PC-9 (cell line): ENCODE data around the gene TFE3. TPM values are rescaled to one million over a fixed set of nuclear protein-coding genes. Genes with fewer than 3 reads are reported as not detected.

Experiments
- Bru-seq: library from RNA; stranded (reverse); fragments of 400-500 nt; gene quantifications from one replicate; lab custom pipeline; 2021; lab: Mats Ljungman, UMichigan
- BruChase-seq, 2 experiments: library from RNA; stranded (reverse); fragments of 400-500 nt; gene quantifications; one replicate each; lab custom pipeline; 2021; lab: Mats Ljungman, UMichigan
- BruUV-seq: library from RNA; stranded (reverse); fragments of 400-500 nt; replicated peaks from 2 replicates; lab custom pipeline; 2021; lab: Mats Ljungman, UMichigan
- CTCF ChIA-PET: fragments of 300-600 bp; sonication (Branson Sonifier 250); formaldehyde crosslinking; loops from one replicate; lab custom pipeline; 2022; ENCODE audit warnings: antibody characterized with exemption; lab: Charles Lee
- POLR2A ChIA-PET: fragments of 300-600 bp; sonication (Branson Sonifier 250); formaldehyde crosslinking; loops from one replicate; lab custom pipeline; 2022; ENCODE audit warnings: antibody characterized with exemption; ENCODE audit not compliant: unreplicated experiment; lab: Charles Lee
- DNase-seq, 2 experiments: peaks; one replicate each; pipeline versions ENCODE4 v3.0.0 to v3.0.0-alpha.2; 2015 to 2022; ENCODE audit warnings: mixed read lengths in 1 of 2
- H2AFZ ChIP-seq: fragments of 200-600 bp; sonication (generic); 2 replicates; pipeline ENCODE4 v1.8.1; 2017; ENCODE audit warnings: antibody characterized with exemption
- H3F3A ChIP-seq: fragments of 200-600 bp; sonication (generic); 2 replicates; pipeline ENCODE4 v1.8.1; 2017; ENCODE audit warnings: antibody characterized with exemption, mild to moderate bottlenecking, low read depth; ENCODE audit not compliant: insufficient read depth
- H3K27ac ChIP-seq: fragments of 200-600 bp; sonication (generic); 2 replicates; pipeline ENCODE4 v1.6.1; 2016; ENCODE audit warnings: mixed run types
- H3K27me3 ChIP-seq: fragments of 200-600 bp; sonication (generic); 2 replicates; pipeline ENCODE4 v1.6.1; 2016; ENCODE audit warnings: low read depth, mixed run types; ENCODE audit not compliant: insufficient read depth
- H3K36me3 ChIP-seq: fragments of 200-600 bp; sonication (generic); 2 replicates; pipeline ENCODE4 v1.6.1; 2016; ENCODE audit warnings: low read depth, mixed run types
- H3K4me1 ChIP-seq: fragments of 200-600 bp; sonication (generic); replicated peaks from 2 replicates; pipeline ENCODE4 v1.6.1; 2016; ENCODE audit warnings: mixed run types; ENCODE audit not compliant: insufficient read depth
- H3K4me2 ChIP-seq: fragments of 200-600 bp; sonication (generic); 2 replicates; pipeline ENCODE4 v1.6.1; 2017; ENCODE audit warnings: mixed run types
- H3K4me3 ChIP-seq: fragments of 200-600 bp; sonication (generic); 2 replicates; pipeline ENCODE4 v1.6.1; 2016; ENCODE audit warnings: mixed run types
- H3K79me2 ChIP-seq: fragments of 200-600 bp; sonication (generic); 2 replicates; pipeline ENCODE4 v1.6.1; 2017; ENCODE audit warnings: low read depth, mixed run types
- H3K9me2 ChIP-seq: fragments of 200-600 bp; sonication (generic); 2 replicates; pipeline ENCODE4 v1.8.1; 2017; ENCODE audit warnings: mild to moderate bottlenecking; ENCODE audit not compliant: insufficient read depth
- H3K9me3 ChIP-seq: fragments of 200-600 bp; sonication (generic); 2 replicates; pipeline ENCODE4 v1.8.1; 2016; ENCODE audit warnings: low read depth; ENCODE audit not compliant: insufficient read depth
- H4K20me1 ChIP-seq: fragments of 200-600 bp; sonication (generic); 2 replicates; pipeline ENCODE4 v1.8.1; 2017; ENCODE audit not compliant: insufficient read depth
- EZH2 ChIP-seq: fragments of 200-600 bp; sonication (generic); IDR thresholded peaks from 2 replicates; pipeline ENCODE4 v1.8.0; 2017; ENCODE audit warnings: antibody characterized with exemption, low read depth
- intact Hi-C: fragments of 100-400 bp; cut with micrococcal nuclease; formaldehyde crosslinking; loops from one replicate; pipeline ENCODE4 v1.10.0; 2022; ENCODE audit not compliant: unreplicated experiment
- long read RNA-seq: library from polyadenylated mRNA; stranded (forward); transcript quantifications from one replicate; pipeline ENCODE4 v2.0.0, GENCODE V29; 2022
- total RNA-seq: library from RNA; stranded (reverse); gene quantifications from 2 replicates; pipeline ENCODE4 v1.2.3, GENCODE V29; 2021
- TF ChIP-seq, protein P1 (sequence below): fragments of 200-600 bp; sonication (generic); conservative IDR thresholded peaks from 2 replicates; pipeline ENCODE4 v1.6.1; 2017; ENCODE audit warnings: mixed run types, antibody characterized with exemption, mild to moderate bottlenecking, moderate library complexity

Gene TFE3, protein sequence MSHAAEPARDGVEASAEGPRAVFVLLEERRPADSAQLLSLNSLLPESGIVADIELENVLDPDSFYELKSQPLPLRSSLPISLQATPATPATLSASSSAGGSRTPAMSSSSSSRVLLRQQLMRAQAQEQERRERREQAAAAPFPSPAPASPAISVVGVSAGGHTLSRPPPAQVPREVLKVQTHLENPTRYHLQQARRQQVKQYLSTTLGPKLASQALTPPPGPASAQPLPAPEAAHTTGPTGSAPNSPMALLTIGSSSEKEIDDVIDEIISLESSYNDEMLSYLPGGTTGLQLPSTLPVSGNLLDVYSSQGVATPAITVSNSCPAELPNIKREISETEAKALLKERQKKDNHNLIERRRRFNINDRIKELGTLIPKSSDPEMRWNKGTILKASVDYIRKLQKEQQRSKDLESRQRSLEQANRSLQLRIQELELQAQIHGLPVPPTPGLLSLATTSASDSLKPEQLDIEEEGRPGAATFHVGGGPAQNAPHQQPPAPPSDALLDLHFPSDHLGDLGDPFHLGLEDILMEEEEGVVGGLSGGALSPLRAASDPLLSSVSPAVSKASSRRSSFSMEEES
- total RNA-seq = 27.2 and 33.7 TPM in 2 replicates
- Bru-seq, nascent RNA = percentile 66 among the genes with signal in this experiment
- percentile 76 among the genes with signal in this experiment for BruChase-seq, experiment 1, labeled RNA remaining after a 2-hour chase
- percentile 87 among the genes with signal in this experiment for BruChase-seq, experiment 2, labeled RNA remaining after a 6-hour chase
- long read RNA-seq, transcript TFE3-201 (10 exons, 3,415 nt) = major isoform, 8 of 41 reads
- long read RNA-seq, partial matches to known transcripts = 9 of 41 reads
- long read RNA-seq, other reads (novel, unspliced or antisense) = 19 of 41 reads

DNA sequence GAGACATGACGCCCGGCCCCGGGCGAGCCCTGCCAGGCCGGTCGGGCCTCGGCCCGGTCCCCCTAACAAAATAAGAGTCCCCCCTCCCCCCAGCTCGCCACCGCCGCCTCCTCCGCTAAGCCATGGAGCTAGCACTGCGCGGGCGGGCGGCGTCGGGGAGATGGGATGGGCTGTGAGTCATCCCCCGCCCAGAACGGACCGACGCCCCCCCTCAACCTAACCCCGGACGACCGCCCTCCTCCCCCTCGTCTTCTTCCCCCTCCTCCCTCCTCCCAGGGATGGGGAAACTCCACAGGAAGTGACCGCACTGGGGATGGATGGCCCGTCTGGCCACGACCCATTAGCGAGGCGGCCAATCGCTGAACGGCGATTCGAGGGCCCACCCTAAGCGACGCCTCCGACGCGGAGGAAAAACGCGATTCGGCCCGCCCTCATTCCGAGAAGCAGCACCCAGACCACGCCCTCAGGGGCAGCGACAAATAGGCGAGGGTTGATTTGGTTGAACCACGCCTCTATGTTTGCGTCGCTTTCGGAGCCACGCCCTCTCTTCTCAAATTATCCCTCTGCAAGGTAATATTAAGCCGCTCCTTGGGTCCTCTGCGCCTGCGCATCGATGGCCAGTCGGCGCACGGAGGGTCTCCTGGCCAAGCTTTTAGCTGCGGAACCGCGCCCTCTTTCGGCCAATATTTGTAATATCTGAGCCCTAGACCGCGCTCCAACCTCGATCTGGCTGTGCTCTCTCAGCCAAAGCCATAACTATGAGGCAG, at the start of gene TFE3:
Gene TFE3 (minus strand): TSS at position 138 of the 767 bp plus-strand sequence. CDS start 131 bp downstream, at position 7.
- CTCF ChIA-PET = interaction anchor here (0.6 kb wide), 1 partner anchor 367 kb away, joined by 13 read pairs; no protein-coding TSS in a partner anchor
- POLR2A ChIA-PET = interaction anchor here (0.6 to 0.7 kb wide), 3 partner anchors 41 to 85 kb away, joined by 3 to 25 read pairs (median 3); partner anchors contain the start of gene GRIPAP1
- Histone ChIP-seq H3K9me2 (no peaks in the 10 kb centered on the region), H4K20me1 (no peaks in the 10 kb centered on the region), H3K79me2 (peaks cover 26% of the 10 kb centered on the region), H3K36me3 (no peaks in the 10 kb centered on the region), H3K4me2 (peak within 1 kb of the TSS; percentile 69), H2AFZ (no peak within 1 kb of the TSS; the same call in 1 of the 2 replicates), H3K4me1 (peaks cover 13% of the 10 kb centered on the region), H3F3A (no peaks in the 10 kb centered on the region), H3K27ac (peak within 1 kb of the TSS; percentile 75), H3K9me3 (no peaks in the 10 kb centered on the region), H3K4me3 (peak within 1 kb of the TSS; percentile 58), H3K27me3 (no peaks in the 10 kb centered on the region)
- DNase-seq = peak; percentile 90
- TF ChIP-seq, protein P1, sequence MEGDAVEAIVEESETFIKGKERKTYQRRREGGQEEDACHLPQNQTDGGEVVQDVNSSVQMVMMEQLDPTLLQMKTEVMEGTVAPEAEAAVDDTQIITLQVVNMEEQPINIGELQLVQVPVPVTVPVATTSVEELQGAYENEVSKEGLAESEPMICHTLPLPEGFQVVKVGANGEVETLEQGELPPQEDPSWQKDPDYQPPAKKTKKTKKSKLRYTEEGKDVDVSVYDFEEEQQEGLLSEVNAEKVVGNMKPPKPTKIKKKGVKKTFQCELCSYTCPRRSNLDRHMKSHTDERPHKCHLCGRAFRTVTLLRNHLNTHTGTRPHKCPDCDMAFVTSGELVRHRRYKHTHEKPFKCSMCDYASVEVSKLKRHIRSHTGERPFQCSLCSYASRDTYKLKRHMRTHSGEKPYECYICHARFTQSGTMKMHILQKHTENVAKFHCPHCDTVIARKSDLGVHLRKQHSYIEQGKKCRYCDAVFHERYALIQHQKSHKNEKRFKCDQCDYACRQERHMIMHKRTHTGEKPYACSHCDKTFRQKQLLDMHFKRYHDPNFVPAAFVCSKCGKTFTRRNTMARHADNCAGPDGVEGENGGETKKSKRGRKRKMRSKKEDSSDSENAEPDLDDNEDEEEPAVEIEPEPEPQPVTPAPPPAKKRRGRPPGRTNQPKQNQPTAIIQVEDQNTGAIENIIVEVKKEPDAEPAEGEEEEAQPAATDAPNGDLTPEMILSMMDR = peak; percentile 44; the same call in 1 of the 2 replicates
- no peak for TF ChIP-seq EZH2
- intact Hi-C loops = loop anchor here (1.0 to 10.0 kb wide), 7 partner anchors 15 to 281 kb away; partner anchors contain the start of genes CCDC120, GLOD5, GRIPAP1 and OTUD5
- no TSS peak for BruUV-seq

DNA sequence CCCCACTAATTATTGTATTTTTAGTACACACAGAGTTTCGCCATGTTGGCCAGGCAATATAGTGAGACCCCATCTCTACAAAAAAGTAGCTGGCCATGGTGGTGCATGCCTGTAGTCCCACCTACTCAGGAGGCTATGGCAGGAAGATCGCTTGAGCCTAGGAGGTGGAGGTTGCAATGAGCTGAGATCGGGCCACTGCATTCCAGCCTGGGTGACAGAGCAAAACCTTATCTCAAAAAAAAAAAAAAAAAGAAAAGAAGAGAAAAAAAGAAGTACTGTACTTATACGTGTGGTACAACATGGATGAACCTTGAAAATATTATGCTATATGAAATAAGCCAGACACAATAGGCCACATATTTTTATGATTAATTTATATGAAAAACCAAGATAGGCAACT, 46.4 kb upstream of the TFE3 start:
- no TSS peak for BruUV-seq
- intact Hi-C loops = no loop called here
- Histone ChIP-seq H3K36me3 (no peaks in the 10 kb centered on the region), H3K4me3 (no peak overlapping the region), H3K9me3 (no peaks in the 10 kb centered on the region), H3K4me1 (no peaks in the 10 kb centered on the region), H3K27me3 (no peaks in the 10 kb centered on the region), H3K4me2 (no peak overlapping the region), H4K20me1 (no peaks in the 10 kb centered on the region), H3K9me2 (no peaks in the 10 kb centered on the region), H3K79me2 (no peaks in the 10 kb centered on the region), H2AFZ (no peak overlapping the region), H3K27ac (no peak overlapping the region), H3F3A (no peaks in the 10 kb centered on the region)
- POLR2A ChIA-PET = no interaction called here
- DNase-seq = no peak
- CTCF ChIA-PET = interaction anchor here (0.6 kb wide), 1 partner anchor 22 kb away, joined by 3 read pairs; no protein-coding TSS in a partner anchor
- TF ChIP-seq, protein P1 = no peak
- no peak for TF ChIP-seq EZH2
